CD4-positive, alpha-beta T cell (primary cell): ENCODE data around the gene CLDN19. TPM values are rescaled to one million over a fixed set of nuclear protein-coding genes. Genes with fewer than 3 reads are reported as not detected.

Source experiments
- ATAC-seq: fragments of 200-7000 bp; cut with Tn5 transposase; one replicate; pipeline ENCODE4 v1.10.0; 2022; ENCODE audit warnings: mild to moderate bottlenecking; ENCODE audit not compliant: poor library complexity
- CTCF ChIA-PET: fragments of 350-600 bp; sonication (Branson Sonifier 250); formaldehyde crosslinking; loops from one replicate; lab custom pipeline; 2021; ENCODE audit warnings: antibody characterized with exemption, inconsistent platforms; lab: Charles Lee
- POLR2A ChIA-PET: fragments of 350-600 bp; sonication (Branson Sonifier 250); formaldehyde crosslinking; loops from one replicate; lab custom pipeline; 2021; ENCODE audit warnings: antibody characterized with exemption, inconsistent platforms; lab: Charles Lee
- DNase-seq, 14 experiments: peaks; one replicate each; pipeline ENCODE4 v3.0.0-alpha.2; 2013 to 2020; ENCODE audit warnings: mixed read lengths in 2 of 14
- H3K27ac ChIP-seq, 2 donors: one replicate each; pipeline versions ENCODE4 v1.5.1 to v1.7.0; 2013; ENCODE audit warnings: low read length in 2 of 2, low read depth in 1 of 2, mild to moderate bottlenecking in 1 of 2
- H3K27me3 ChIP-seq, 2 experiments: 1 replicate in 1 of 2; 2 replicates in 1 of 2; pipeline versions ENCODE4 v1.6.1 to v1.7.0; 2013; ENCODE audit warnings: low read length in 2 of 2, control low read depth in 1 of 2, mild to moderate bottlenecking in 1 of 2, moderate library complexity in 1 of 2; ENCODE audit not compliant: insufficient read depth in 2 of 2, control insufficient read depth in 1 of 2
- H3K36me3 ChIP-seq: one replicate; pipeline ENCODE4 v1.6.1; 2013; ENCODE audit warnings: low read length, control low read depth; ENCODE audit not compliant: insufficient read depth
- H3K4me1 ChIP-seq: one replicate; pipeline ENCODE4 v1.6.1; 2013; ENCODE audit warnings: low read length, control low read depth; ENCODE audit not compliant: insufficient read depth
- H3K4me3 ChIP-seq: one replicate; pipeline ENCODE4 v1.5.1; 2013; ENCODE audit warnings: mild to moderate bottlenecking, low read length, moderate library complexity
- H3K9me3 ChIP-seq, 2 experiments: 1 replicate in 1 of 2; 2 replicates in 1 of 2; pipeline versions ENCODE4 v1.6.1 to v1.7.0; 2013; ENCODE audit warnings: low read length in 2 of 2, mild to moderate bottlenecking in 2 of 2, control low read depth in 1 of 2, moderate library complexity in 1 of 2; ENCODE audit not compliant: control insufficient read depth in 1 of 2, insufficient read depth in 1 of 2
- H3K27ac Mint-ChIP-seq: one replicate; pipeline ENCODE4 v1.8.0; 2020; ENCODE audit warnings: mixed read lengths
- H3K27me3 Mint-ChIP-seq: one replicate; pipeline ENCODE4 v1.8.0; 2021; ENCODE audit warnings: mixed read lengths
- H3K36me3 Mint-ChIP-seq: one replicate; pipeline ENCODE4 v1.8.0; 2021; ENCODE audit warnings: low read depth, mixed read lengths
- H3K4me1 Mint-ChIP-seq: one replicate; pipeline ENCODE4 v1.8.0; 2021; ENCODE audit warnings: low read depth, mixed read lengths
- H3K4me3 Mint-ChIP-seq: one replicate; pipeline ENCODE4 v1.8.0; 2020; ENCODE audit warnings: mild to moderate bottlenecking, mixed read lengths
- H3K9me3 Mint-ChIP-seq: one replicate; pipeline ENCODE4 v1.8.0; 2020; ENCODE audit warnings: mixed read lengths
- intact Hi-C, 2 experiments: fragments of 100-400 bp; cut with DNase I in 1 of 2; cut with micrococcal nuclease in 1 of 2; formaldehyde crosslinking; loops; one replicate each; pipeline versions ENCODE4 v1.15.1 to v1.9.0; 2023 to 2025; cut with DNase I, micrococcal nuclease
- total RNA-seq, 174 experiments: library from RNA in 2 of 174; stranded (reverse) in 2 of 174; gene quantifications; one replicate each; pipeline ENCODE4 v1.2.3 and lab custom pipeline; 2021 to 2026
- TF ChIP-seq, protein P1 (sequence below): fragments of 200-600 bp; IDR thresholded peaks from one replicate; pipeline ENCODE4 v1.8.0; 2022; ENCODE audit warnings: antibody characterized with exemption, mild to moderate bottlenecking

CLDN19 gene
- total RNA-seq, 2 experiments from 2014 or later = not detected

- Histone ChIP-seq H3K4me1 (no peaks in the 10 kb centered on the region), H3K4me3 (no peak overlapping the region), H3K27ac (no peak overlapping the region), H3K9me3 (no peaks in the 10 kb centered on the region), H3K27me3 (no peaks in the 10 kb centered on the region), H3K36me3 (peaks cover 27% of the 10 kb centered on the region)
- no peak overlapping the region for H3K27ac Mint-ChIP-seq
- H3K4me1 Mint-ChIP-seq = no peaks in the 10 kb centered on the region
- intact Hi-C loops = no loop called here
- ChIA-PET POLR2A (no interaction called here), CTCF (no interaction called here)
- peaks cover 38% of the 10 kb centered on the region for H3K36me3 Mint-ChIP-seq
- H3K27me3 Mint-ChIP-seq = no peaks in the 10 kb centered on the region
- TF ChIP-seq, protein P1, sequence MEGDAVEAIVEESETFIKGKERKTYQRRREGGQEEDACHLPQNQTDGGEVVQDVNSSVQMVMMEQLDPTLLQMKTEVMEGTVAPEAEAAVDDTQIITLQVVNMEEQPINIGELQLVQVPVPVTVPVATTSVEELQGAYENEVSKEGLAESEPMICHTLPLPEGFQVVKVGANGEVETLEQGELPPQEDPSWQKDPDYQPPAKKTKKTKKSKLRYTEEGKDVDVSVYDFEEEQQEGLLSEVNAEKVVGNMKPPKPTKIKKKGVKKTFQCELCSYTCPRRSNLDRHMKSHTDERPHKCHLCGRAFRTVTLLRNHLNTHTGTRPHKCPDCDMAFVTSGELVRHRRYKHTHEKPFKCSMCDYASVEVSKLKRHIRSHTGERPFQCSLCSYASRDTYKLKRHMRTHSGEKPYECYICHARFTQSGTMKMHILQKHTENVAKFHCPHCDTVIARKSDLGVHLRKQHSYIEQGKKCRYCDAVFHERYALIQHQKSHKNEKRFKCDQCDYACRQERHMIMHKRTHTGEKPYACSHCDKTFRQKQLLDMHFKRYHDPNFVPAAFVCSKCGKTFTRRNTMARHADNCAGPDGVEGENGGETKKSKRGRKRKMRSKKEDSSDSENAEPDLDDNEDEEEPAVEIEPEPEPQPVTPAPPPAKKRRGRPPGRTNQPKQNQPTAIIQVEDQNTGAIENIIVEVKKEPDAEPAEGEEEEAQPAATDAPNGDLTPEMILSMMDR = no peak
- no peaks in the 10 kb centered on the region for H3K9me3 Mint-ChIP-seq
- DNase-seq = no peak
- H3K4me3 Mint-ChIP-seq = no peak overlapping the region
- no peak for ATAC-seq
Observed at GRCh38 chr1:42744148-42744413, 4.0 kb upstream of the CLDN19 start.

GRCh38 chr1:42743317-42744147 lies 3.5 kb upstream of the CLDN19 start:
- no peaks in the 10 kb centered on the region for H3K4me1 Mint-ChIP-seq
- H3K27ac ChIP-seq = no peak overlapping the region
- no peak overlapping the region for H3K4me3 Mint-ChIP-seq
- CTCF ChIA-PET = interaction anchor here (0.6 kb wide), 1 partner anchor 15 kb away, joined by 3 read pairs; no protein-coding TSS in a partner anchor
- ATAC-seq (no peak), DNase-seq (no peak)
- H3K27me3 Mint-ChIP-seq = no peaks in the 10 kb centered on the region
- peaks cover 32% of the 10 kb centered on the region for H3K36me3 Mint-ChIP-seq
- H3K4me1 ChIP-seq = no peaks in the 10 kb centered on the region
- no peaks in the 10 kb centered on the region for H3K9me3 Mint-ChIP-seq
- POLR2A ChIA-PET = no interaction called here
- TF ChIP-seq, protein P1 = no peak
- no peak overlapping the region for H3K4me3 ChIP-seq
- no peaks in the 10 kb centered on the region for H3K27me3 ChIP-seq
- H3K36me3 ChIP-seq = peaks cover 22% of the 10 kb centered on the region
- no peak overlapping the region for H3K27ac Mint-ChIP-seq
- no peaks in the 10 kb centered on the region for H3K9me3 ChIP-seq
- intact Hi-C loops = no loop called here

DNA sequence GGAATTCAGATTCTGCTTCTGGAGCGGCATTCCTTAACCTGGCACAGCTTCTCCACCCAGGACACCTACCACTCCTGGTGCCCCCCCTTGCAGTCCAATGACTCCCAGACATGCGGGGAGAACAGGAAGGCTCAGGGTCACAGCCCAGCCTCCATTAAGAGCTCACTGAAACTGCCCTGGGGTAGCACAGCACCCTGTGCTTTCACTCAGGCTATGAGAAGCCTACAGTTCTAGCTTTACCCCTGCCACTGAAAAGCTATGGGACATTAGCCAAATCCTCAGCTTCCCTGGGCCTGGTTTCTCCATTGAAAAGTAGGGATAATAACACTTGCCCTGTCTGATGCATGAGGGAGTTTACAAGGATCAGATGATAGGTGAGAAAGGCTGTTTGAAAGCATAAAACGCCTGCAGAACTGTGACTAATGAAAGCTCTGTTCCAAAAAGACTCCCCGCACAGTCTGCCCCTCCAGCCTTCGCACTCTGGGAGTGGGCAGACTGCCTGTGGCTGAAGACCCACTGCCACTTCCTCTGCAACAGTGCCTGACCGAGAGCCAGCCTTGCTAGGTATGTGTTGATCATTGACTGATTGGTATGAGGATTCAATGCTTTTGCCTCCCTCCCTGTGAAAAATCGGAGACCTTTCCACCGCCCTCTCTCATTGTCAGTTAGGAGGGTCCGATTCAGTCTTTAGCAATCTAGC lies 2.7 kb upstream of the CLDN19 start:
- H3K9me3 Mint-ChIP-seq = no peaks in the 10 kb centered on the region
- ChIA-PET CTCF (interaction anchor here (0.6 kb wide), 1 partner anchor 14 kb away, joined by 3 read pairs; no protein-coding TSS in a partner anchor), POLR2A (no interaction called here)
- TF ChIP-seq, protein P1 = no peak
- Histone ChIP-seq H3K27ac (no peak overlapping the region), H3K27me3 (no peaks in the 10 kb centered on the region), H3K4me1 (no peaks in the 10 kb centered on the region), H3K36me3 (peaks cover 16% of the 10 kb centered on the region), H3K9me3 (no peaks in the 10 kb centered on the region), H3K4me3 (no peak overlapping the region)
- peaks cover 25% of the 10 kb centered on the region for H3K36me3 Mint-ChIP-seq
- H3K27me3 Mint-ChIP-seq = no peaks in the 10 kb centered on the region
- intact Hi-C loops = no loop called here
- H3K4me3 Mint-ChIP-seq = no peak overlapping the region
- H3K4me1 Mint-ChIP-seq = no peaks in the 10 kb centered on the region
- DNase-seq (no peak), ATAC-seq (no peak)
- H3K27ac Mint-ChIP-seq = no peak overlapping the region
